ENCODE measurements around the gene ADAM15.

Gene ADAM15

DNA sequence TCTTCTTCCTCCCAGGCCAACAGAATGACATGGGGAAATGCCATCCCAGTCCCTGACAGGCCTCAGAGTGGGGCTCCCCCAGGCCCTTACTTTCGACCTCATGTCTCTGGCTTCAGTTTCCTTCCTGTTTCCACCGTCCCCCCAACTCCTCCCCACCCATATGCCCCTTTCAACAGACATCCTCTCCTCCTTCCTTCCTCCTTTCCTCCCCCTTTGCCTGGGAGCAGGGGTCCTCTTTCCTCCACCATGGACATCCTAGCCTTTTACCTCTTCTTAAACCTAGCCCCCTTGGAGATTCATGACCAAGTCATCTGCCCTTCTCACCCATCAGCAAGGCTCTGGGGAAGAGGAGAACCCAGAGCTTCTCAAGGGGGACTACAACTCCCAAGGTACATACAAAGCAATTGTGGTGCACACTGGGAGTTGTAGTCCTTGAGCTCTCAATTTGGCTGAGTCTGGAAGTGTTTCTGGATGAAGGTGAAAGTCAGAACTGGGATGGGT, 44.5 kb upstream of the ADAM15 start:
- no peaks in the 10 kb centered on the region for H3K36me3 ChIP-seq (ENCODE audit: control insufficient read depth, insufficient read depth, low read length)
- no peaks in the 10 kb centered on the region for H3K27me3 ChIP-seq (ENCODE audit: control insufficient read depth, insufficient read depth, low read length)
- no peak overlapping the region for H3K27ac ChIP-seq (ENCODE audit: low read depth, low read length)
- H3K4me3 ChIP-seq (ENCODE audit: low read depth, low read length) = no peak overlapping the region
- no peak overlapping the region for H3K9ac ChIP-seq (ENCODE audit: low read depth, low read length)
- peaks cover 17% of the 10 kb centered on the region for H3K4me1 ChIP-seq (ENCODE audit: control insufficient read depth, insufficient read depth, low read length)
- no peaks in the 10 kb centered on the region for H3K9me3 ChIP-seq (ENCODE audit: control insufficient read depth, insufficient read depth, low read length)

DNA sequence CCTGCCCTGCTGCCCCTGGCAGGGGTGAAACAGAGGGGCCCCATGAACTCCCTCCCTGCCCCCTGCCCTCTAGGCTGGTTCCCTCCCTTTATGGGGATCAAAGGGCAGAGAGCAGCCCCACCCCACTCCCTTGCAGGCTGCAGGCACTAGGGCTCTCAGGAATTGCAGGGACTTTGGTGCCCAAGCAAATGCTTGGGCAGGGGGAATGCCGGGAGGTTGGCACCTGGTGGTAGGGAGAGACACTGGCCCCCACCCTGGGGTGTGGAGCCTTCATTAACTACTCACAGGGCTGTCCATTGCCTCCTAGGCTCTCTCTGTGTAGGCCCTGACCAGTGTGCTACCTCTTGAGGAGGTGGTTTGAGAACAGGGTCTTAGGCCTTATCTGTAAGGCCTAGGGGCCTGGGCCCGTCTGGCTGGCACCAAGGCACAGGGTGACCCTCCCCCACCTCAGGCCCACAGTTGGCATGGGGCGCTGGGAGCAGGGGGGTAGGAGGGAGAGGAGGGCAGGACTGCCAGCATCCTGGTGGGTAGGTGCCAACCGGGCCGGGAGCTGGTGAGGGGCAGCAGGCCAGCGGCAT, 43.8 kb upstream of the ADAM15 start:
- H3K27me3 ChIP-seq (ENCODE audit: control insufficient read depth, insufficient read depth, low read length) = no peaks in the 10 kb centered on the region
- H3K4me1 ChIP-seq (ENCODE audit: control insufficient read depth, insufficient read depth, low read length) = peaks cover 21% of the 10 kb centered on the region
- no peak overlapping the region for H3K27ac ChIP-seq (ENCODE audit: low read depth, low read length)
- no peaks in the 10 kb centered on the region for H3K9me3 ChIP-seq (ENCODE audit: control insufficient read depth, insufficient read depth, low read length)
- no peak overlapping the region for H3K9ac ChIP-seq (ENCODE audit: low read depth, low read length)
- H3K4me3 ChIP-seq (ENCODE audit: low read depth, low read length) = no peak overlapping the region
- no peaks in the 10 kb centered on the region for H3K36me3 ChIP-seq (ENCODE audit: control insufficient read depth, insufficient read depth, low read length)

GRCh38 chr1:155008015-155008941, 42.8 kb upstream of the ADAM15 start:
- peaks cover 30% of the 10 kb centered on the region for H3K4me1 ChIP-seq (ENCODE audit: control insufficient read depth, insufficient read depth, low read length)

DNA sequence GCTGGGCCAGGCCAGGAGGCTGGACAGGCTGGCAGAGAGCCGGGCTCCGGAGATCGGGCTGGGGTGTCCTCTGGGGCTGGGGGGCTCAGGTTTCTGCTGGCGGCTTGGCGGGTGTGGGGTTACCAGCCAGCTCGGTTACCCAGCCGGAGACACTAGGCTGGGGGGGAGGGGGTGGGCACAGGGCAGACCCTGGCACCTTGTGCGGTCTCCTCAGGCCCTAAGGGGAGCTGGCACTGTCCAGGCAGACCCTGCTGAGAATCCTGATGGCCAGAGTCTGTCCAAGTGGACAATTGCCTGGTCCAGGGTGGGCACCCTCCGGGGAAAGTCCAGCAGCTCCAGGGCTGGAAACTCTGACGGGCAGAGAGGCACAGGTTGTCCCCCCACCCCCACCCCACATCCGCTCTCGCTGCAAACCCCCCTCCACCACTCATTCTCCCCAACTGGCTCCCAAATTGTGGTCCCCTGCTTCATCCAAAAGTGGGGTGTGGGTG, 41.9 kb upstream of the ADAM15 start:
- no peak overlapping the region for H3K9ac ChIP-seq (ENCODE audit: low read depth, low read length)
- H3K4me1 ChIP-seq (ENCODE audit: control insufficient read depth, insufficient read depth, low read length) = peaks cover 31% of the 10 kb centered on the region
- peaks cover 12% of the 10 kb centered on the region for H3K36me3 ChIP-seq (ENCODE audit: control insufficient read depth, insufficient read depth, low read length)
- H3K27ac ChIP-seq (ENCODE audit: low read depth, low read length) = no peak overlapping the region
- no peak overlapping the region for H3K4me3 ChIP-seq (ENCODE audit: low read depth, low read length)
- H3K9me3 ChIP-seq (ENCODE audit: control insufficient read depth, insufficient read depth, low read length) = no peaks in the 10 kb centered on the region
- H3K27me3 ChIP-seq (ENCODE audit: control insufficient read depth, insufficient read depth, low read length) = no peaks in the 10 kb centered on the region

More at GRCh38 chr1:155008015-155008941, 42.8 kb upstream of the ADAM15 start:
- Histone ChIP-seq H3K27ac (ENCODE audit: low read depth, low read length) (peak overlapping the region; percentile 20), H3K9ac (ENCODE audit: low read depth, low read length) (no peak overlapping the region), H3K27me3 (ENCODE audit: control insufficient read depth, insufficient read depth, low read length) (no peaks in the 10 kb centered on the region), H3K4me3 (ENCODE audit: low read depth, low read length) (peak overlapping the region; percentile 39; the same call in 1 of the 2 replicates), H3K9me3 (ENCODE audit: control insufficient read depth, insufficient read depth, low read length) (no peaks in the 10 kb centered on the region), H3K36me3 (ENCODE audit: control insufficient read depth, insufficient read depth, low read length) (peaks cover 5% of the 10 kb centered on the region; the same call in 1 of the 2 replicates)

GRCh38 chr1:155009742-155010141, 41.4 kb upstream of the ADAM15 start:
- no peaks in the 10 kb centered on the region for H3K9me3 ChIP-seq (ENCODE audit: control insufficient read depth, insufficient read depth, low read length)
- no peak overlapping the region for H3K9ac ChIP-seq (ENCODE audit: low read depth, low read length)
- no peaks in the 10 kb centered on the region for H3K27me3 ChIP-seq (ENCODE audit: control insufficient read depth, insufficient read depth, low read length)
- no peak overlapping the region for H3K27ac ChIP-seq (ENCODE audit: low read depth, low read length)
- peaks cover 26% of the 10 kb centered on the region for H3K4me1 ChIP-seq (ENCODE audit: control insufficient read depth, insufficient read depth, low read length)
- H3K4me3 ChIP-seq (ENCODE audit: low read depth, low read length) = no peak overlapping the region
- peaks cover 17% of the 10 kb centered on the region for H3K36me3 ChIP-seq (ENCODE audit: control insufficient read depth, insufficient read depth, low read length)

DNA sequence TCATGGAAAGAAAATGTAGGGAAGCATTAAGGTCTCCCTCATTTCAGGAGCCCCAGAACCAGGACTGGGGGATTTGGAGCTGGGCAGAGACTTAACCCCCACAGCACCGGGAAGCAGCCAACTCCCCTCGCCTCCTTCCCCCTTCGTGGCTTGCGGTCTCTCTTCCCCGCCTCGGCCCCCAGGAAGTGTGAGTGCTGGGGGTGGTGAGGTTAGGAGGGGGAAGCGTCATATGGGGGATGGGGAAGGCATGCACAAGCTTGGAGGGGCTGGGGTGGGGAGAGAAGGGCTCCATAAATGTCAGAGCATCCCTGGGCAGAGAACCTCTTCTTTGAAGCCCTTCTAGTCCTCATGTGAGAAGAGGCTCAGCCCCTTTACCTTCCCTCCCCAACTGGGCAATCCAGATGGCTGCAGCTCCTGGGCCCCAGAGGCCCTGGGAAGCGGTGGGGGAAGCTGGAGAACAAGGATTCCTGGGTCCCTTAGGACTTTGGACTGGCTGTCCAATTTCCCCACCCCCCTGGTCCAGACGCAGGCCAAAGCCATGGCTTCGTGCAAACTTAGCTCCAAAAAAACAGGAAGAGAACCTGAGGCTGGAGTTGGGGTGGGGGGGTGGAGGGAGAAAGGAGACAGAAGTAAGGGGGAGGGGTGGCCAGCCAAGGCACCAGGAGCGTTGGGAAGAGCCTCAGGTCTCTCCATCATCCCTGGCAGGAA, 40.8 kb upstream of the ADAM15 start:
- H3K36me3 ChIP-seq (ENCODE audit: control insufficient read depth, insufficient read depth, low read length) = peaks cover 23% of the 10 kb centered on the region
- peaks cover 21% of the 10 kb centered on the region for H3K4me1 ChIP-seq (ENCODE audit: control insufficient read depth, insufficient read depth, low read length)
- no peak overlapping the region for H3K27ac ChIP-seq (ENCODE audit: low read depth, low read length)
- no peaks in the 10 kb centered on the region for H3K9me3 ChIP-seq (ENCODE audit: control insufficient read depth, insufficient read depth, low read length)
- no peaks in the 10 kb centered on the region for H3K27me3 ChIP-seq (ENCODE audit: control insufficient read depth, insufficient read depth, low read length)
- H3K4me3 ChIP-seq (ENCODE audit: low read depth, low read length) = no peak overlapping the region
- H3K9ac ChIP-seq (ENCODE audit: low read depth, low read length) = no peak overlapping the region

GRCh38 chr1:155011004-155011416, 40.1 kb upstream of the ADAM15 start:
- Histone ChIP-seq H3K27ac (ENCODE audit: low read depth, low read length) (no peak overlapping the region), H3K9me3 (ENCODE audit: control insufficient read depth, insufficient read depth, low read length) (no peaks in the 10 kb centered on the region), H3K4me3 (ENCODE audit: low read depth, low read length) (no peak overlapping the region), H3K4me1 (ENCODE audit: control insufficient read depth, insufficient read depth, low read length) (peaks cover 19% of the 10 kb centered on the region), H3K36me3 (ENCODE audit: control insufficient read depth, insufficient read depth, low read length) (peaks cover 29% of the 10 kb centered on the region), H3K27me3 (ENCODE audit: control insufficient read depth, insufficient read depth, low read length) (no peaks in the 10 kb centered on the region), H3K9ac (ENCODE audit: low read depth, low read length) (no peak overlapping the region)

- H3K9ac ChIP-seq (ENCODE audit: low read depth, low read length) = no peak overlapping the region
- H3K36me3 ChIP-seq (ENCODE audit: control insufficient read depth, insufficient read depth, low read length) = peaks cover 34% of the 10 kb centered on the region
- no peaks in the 10 kb centered on the region for H3K9me3 ChIP-seq (ENCODE audit: control insufficient read depth, insufficient read depth, low read length)
- no peak overlapping the region for H3K27ac ChIP-seq (ENCODE audit: low read depth, low read length)
- H3K4me3 ChIP-seq (ENCODE audit: low read depth, low read length) = no peak overlapping the region
- peaks cover 21% of the 10 kb centered on the region for H3K4me1 ChIP-seq (ENCODE audit: control insufficient read depth, insufficient read depth, low read length)
- H3K27me3 ChIP-seq (ENCODE audit: control insufficient read depth, insufficient read depth, low read length) = no peaks in the 10 kb centered on the region
These were observed 39.6 kb upstream of the ADAM15 start for GRCh38 chr1:155011437-155012025.

DNA sequence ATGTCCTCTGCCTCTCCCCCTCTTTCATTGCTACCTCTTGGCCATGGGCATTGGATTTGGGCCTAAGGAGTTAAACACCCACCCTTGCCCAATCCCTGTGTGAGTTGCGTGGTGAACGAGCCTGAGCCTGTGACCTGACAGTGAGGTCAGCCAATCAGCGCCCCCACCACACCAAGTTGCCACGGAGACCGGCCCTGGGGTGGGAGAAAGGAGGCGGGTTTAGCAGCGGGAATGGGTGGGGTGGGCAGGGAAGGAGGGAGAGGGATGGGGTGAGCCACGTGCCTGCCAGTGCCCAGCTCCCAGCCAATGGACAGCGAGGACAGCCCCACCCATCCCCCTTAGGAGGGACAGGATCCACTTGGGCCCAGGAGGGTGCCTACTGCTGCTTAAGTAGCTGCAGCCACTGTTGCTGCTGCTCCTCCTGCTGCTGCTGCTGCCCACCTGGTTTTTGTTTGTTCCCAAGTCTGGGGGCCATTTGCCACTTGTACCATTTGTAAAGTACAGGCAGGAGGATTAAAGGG, 39.0 kb upstream of the ADAM15 start:
- peaks cover 38% of the 10 kb centered on the region for H3K36me3 ChIP-seq (ENCODE audit: control insufficient read depth, insufficient read depth, low read length)
- H3K9ac ChIP-seq (ENCODE audit: low read depth, low read length) = no peak overlapping the region
- H3K4me1 ChIP-seq (ENCODE audit: control insufficient read depth, insufficient read depth, low read length) = peaks cover 26% of the 10 kb centered on the region
- no peaks in the 10 kb centered on the region for H3K27me3 ChIP-seq (ENCODE audit: control insufficient read depth, insufficient read depth, low read length)
- H3K9me3 ChIP-seq (ENCODE audit: control insufficient read depth, insufficient read depth, low read length) = no peaks in the 10 kb centered on the region
- no peak overlapping the region for H3K27ac ChIP-seq (ENCODE audit: low read depth, low read length)
- H3K4me3 ChIP-seq (ENCODE audit: low read depth, low read length) = no peak overlapping the region

DNA sequence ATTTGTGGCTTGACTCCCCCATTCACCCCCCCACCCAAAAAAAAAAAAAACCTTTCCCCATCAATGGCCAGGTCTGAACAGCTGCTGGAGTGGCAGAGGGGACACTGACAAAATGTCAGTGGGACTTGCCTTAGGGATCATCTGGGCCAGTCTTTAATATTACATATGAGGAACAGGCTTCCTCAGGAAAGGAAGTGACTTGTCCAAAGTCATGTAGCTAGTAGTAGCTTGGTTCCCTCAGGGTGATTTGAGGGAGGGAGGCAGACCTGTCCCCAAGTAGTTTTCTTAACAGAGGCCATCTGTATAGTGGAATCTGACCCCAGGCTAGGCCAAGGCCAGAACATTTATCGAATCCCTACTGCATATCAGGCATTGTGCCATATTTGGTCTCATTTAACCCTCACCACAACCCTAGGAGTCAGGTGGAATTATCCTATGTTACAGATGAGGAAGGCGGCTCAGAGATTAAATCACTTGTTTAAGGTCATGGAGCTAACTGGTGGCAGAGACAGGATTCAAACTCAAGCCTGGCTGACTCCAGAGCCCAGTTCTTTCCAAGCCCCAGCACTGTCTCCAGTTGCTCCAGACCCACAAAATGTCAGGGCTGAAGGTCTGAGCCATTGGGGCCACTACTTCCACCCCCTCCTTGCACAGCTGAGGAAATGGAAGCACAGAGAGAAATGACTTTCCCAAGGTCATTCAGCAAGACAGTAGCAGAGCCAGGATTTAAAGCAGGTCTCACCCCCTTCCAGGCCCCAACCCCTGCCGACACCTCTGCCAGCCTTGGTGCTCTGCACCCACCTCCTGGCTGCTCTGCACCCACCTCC, 38.1 kb upstream of the ADAM15 start:
- no peaks in the 10 kb centered on the region for H3K27me3 ChIP-seq (ENCODE audit: control insufficient read depth, insufficient read depth, low read length)
- no peaks in the 10 kb centered on the region for H3K9me3 ChIP-seq (ENCODE audit: control insufficient read depth, insufficient read depth, low read length)
- H3K4me3 ChIP-seq (ENCODE audit: low read depth, low read length) = no peak overlapping the region
- no peak overlapping the region for H3K27ac ChIP-seq (ENCODE audit: low read depth, low read length)
- H3K4me1 ChIP-seq (ENCODE audit: control insufficient read depth, insufficient read depth, low read length) = peaks cover 31% of the 10 kb centered on the region
- H3K36me3 ChIP-seq (ENCODE audit: control insufficient read depth, insufficient read depth, low read length) = peaks cover 38% of the 10 kb centered on the region
- no peak overlapping the region for H3K9ac ChIP-seq (ENCODE audit: low read depth, low read length)

Data from HUES48 (cell line).